HepG2 (cell line): ENCODE data around the gene ATP11A. TPM values are rescaled to one million over a fixed set of nuclear protein-coding genes. Genes with fewer than 3 reads are reported as not detected.

Experiments used
- CBFB ChIP-seq: sonication (generic); formaldehyde crosslinking; IDR thresholded peaks from 2 replicates; pipeline ENCODE4 v1.4.0; 2020; ENCODE audit warnings: missing genetic modification reagents
- DBP ChIP-seq: sonication (generic); formaldehyde crosslinking; IDR thresholded peaks from 2 replicates; pipeline ENCODE4 v1.4.0; 2020; ENCODE audit warnings: missing genetic modification reagents; ENCODE audit errors: not compliant biosample characterization
- FOXA1 ChIP-seq, 2 experiments: fragments of 450-650 bp in 1 of 2; sonication (generic) in 1 of 2; formaldehyde crosslinking in 1 of 2; IDR thresholded peaks; 2 replicates each; pipeline versions ENCODE4 v1.4.0 to v1.6.1; 2016 to 2020; ENCODE audit warnings: missing genetic modification reagents in 1 of 2
- GLMP ChIP-seq: sonication (generic); formaldehyde crosslinking; IDR thresholded peaks from 2 replicates; pipeline ENCODE4 v1.9.0; 2021; ENCODE audit warnings: missing genetic modification reagents, mild to moderate bottlenecking, borderline replicate concordance
- ISX ChIP-seq: sonication (generic); formaldehyde crosslinking; conservative IDR thresholded peaks from 2 replicates; pipeline ENCODE4 v1.5.0; 2020; ENCODE audit warnings: missing genetic modification reagents
- NCOR1 ChIP-seq: fragments of 200-600 bp; sonication (generic); IDR thresholded peaks from 2 replicates; pipeline ENCODE4 v1.7.0; 2017; ENCODE audit warnings: antibody characterized with exemption, low read length, borderline replicate concordance
- NONO ChIP-seq, 2 experiments: fragments of 450-650 bp in 1 of 2; sonication (generic) in 1 of 2; formaldehyde crosslinking in 1 of 2; IDR thresholded peaks in 1 of 2; conservative IDR thresholded peaks in 1 of 2; 2 replicates each; pipeline versions ENCODE4 v1.6.1 to v1.8.0; 2017 to 2022; ENCODE audit warnings: mild to moderate bottlenecking in 1 of 2, missing genetic modification reagents in 1 of 2, moderate library complexity in 1 of 2
- REL ChIP-seq: sonication (generic); formaldehyde crosslinking; conservative IDR thresholded peaks from 2 replicates; pipeline ENCODE4 v1.8.0; 2022; ENCODE audit warnings: mild to moderate bottlenecking, missing genetic modification reagents, moderate library complexity
- RFX1 ChIP-seq: fragments of 450-650 bp; IDR thresholded peaks from 2 replicates; pipeline ENCODE4 v1.6.1; 2017
- RNF219 ChIP-seq: sonication (generic); formaldehyde crosslinking; IDR thresholded peaks from 2 replicates; pipeline ENCODE4 v1.5.0; 2020; ENCODE audit warnings: mild to moderate bottlenecking, missing genetic modification reagents
- SIX1 ChIP-seq: sonication (generic); formaldehyde crosslinking; IDR thresholded peaks from 2 replicates; pipeline ENCODE4 v1.4.0; 2020; ENCODE audit warnings: missing genetic modification reagents, borderline replicate concordance
- ZBED4 ChIP-seq: sonication (generic); formaldehyde crosslinking; IDR thresholded peaks from 2 replicates; pipeline ENCODE4 v1.4.0; 2020; ENCODE audit warnings: missing genetic modification reagents, borderline replicate concordance
- ZFP41 ChIP-seq: sonication (generic); formaldehyde crosslinking; IDR thresholded peaks from 2 replicates; pipeline ENCODE4 v1.4.0; 2020; ENCODE audit warnings: mild to moderate bottlenecking, missing genetic modification reagents, borderline replicate concordance
- ZNF281 ChIP-seq: sonication (generic); formaldehyde crosslinking; IDR thresholded peaks from 2 replicates; pipeline ENCODE4 v1.4.0; 2020; ENCODE audit warnings: missing genetic modification reagents, borderline replicate concordance
- ZNF3 ChIP-seq: IDR thresholded peaks from 2 replicates; pipeline ENCODE4 v1.7.0; 2017; ENCODE audit warnings: inconsistent platforms
- ZNF530 ChIP-seq: sonication (generic); formaldehyde crosslinking; IDR thresholded peaks from 2 replicates; pipeline ENCODE4 v1.5.0; 2020; ENCODE audit warnings: low read depth, mild to moderate bottlenecking, missing genetic modification reagents
- ZNF737 ChIP-seq: sonication (generic); formaldehyde crosslinking; IDR thresholded peaks from 2 replicates; pipeline ENCODE4 v1.5.0; 2020; ENCODE audit warnings: missing genetic modification reagents, mild to moderate bottlenecking, borderline replicate concordance
- polyA plus RNA-seq, 8 experiments: library from polyadenylated mRNA; depleted of rRNA in 3 of 8; stranded (reverse) in 7 of 8; unstranded in 1 of 8; fragments of >200 nt; fragmentation: Illumina TruSeq in 4 of 8; extraction: Trizol in 4 of 8; gene quantifications; 2 replicates each; pipeline versions ENCODE4 v1.2.1 to v1.2.3, GENCODE V29; 2011 to 2016; ENCODE audit warnings: low read depth in 4 of 8, missing spikeins in 1 of 8, mixed read lengths in 1 of 8; ENCODE audit not compliant: insufficient read depth in 1 of 8
- total RNA-seq, 5 experiments: library from RNA; depleted of rRNA; stranded (reverse); fragments of >200 nt; fragmentation: Illumina TruSeq; extraction: Trizol; gene quantifications; 2 replicates each; pipeline ENCODE4 v1.2.3, GENCODE V29; 2016; ENCODE audit warnings: low read depth in 1 of 5

The ATP11A gene
- total and polyA plus RNA-seq, 2 of the 13 experiments (the other 11 are each of a cell fraction or from before 2014, with no cell fraction given): 18.4 to 20.1 TPM

GRCh38 chr13:112688560-112689302 is 1.1 kb upstream of the ATP11A start (continued):
- TF ChIP-seq GLMP (CRISPR knock-in tag) (no peak), DBP (CRISPR knock-in tag) (no peak), NONO (IDR thresholded peaks at IDR 0.05) (no peak), NONO (CRISPR knock-in tag; conservative IDR thresholded peaks at IDR 0.05) (0 out of 2 replicates have a peak, but pooled peaks have one; percentile 1), ZNF737 (CRISPR knock-in tag) (no peak), FOXA1 (IDR thresholded peaks at IDR 0.05) (no peak), FOXA1 (CRISPR knock-in tag; IDR thresholded peaks at IDR 0.05) (no peak), REL (CRISPR knock-in tag) (0 out of 2 replicates have a peak, but pooled peaks have one; percentile 6), ZBED4 (CRISPR knock-in tag) (no peak), ZFP41 (CRISPR knock-in tag) (no peak), ISX (CRISPR knock-in tag) (no peak), RNF219 (CRISPR knock-in tag) (no peak), SIX1 (no peak), ZNF281 (CRISPR knock-in tag) (0 out of 2 replicates have a peak, but pooled peaks have one; percentile 15), NCOR1 (no peak), ZNF3 (CRISPR knock-in tag) (no peak), CBFB (no peak), RFX1 (no peak), ZNF530 (no peak)
